Esophagus squamous epithelium (tissue), 4 donors: ENCODE data around the gene NOP16.

Experiments used
- CTCF ChIP-seq, 6 experiments: fragments of 450-650 bp in 4 of 6; fragments of 200-600 bp in 2 of 6; sonication (generic) in 2 of 6; IDR thresholded peaks; one replicate each; pipeline ENCODE4 v1.5.1; 2016 to 2019; ENCODE audit warnings: antibody characterized with exemption in 6 of 6, mild to moderate bottlenecking in 4 of 6, moderate library complexity in 4 of 6
- POLR2A ChIP-seq, 4 donors: fragments of 450-650 bp; IDR thresholded peaks; one replicate each; pipeline ENCODE4 v1.6.1; 2017; ENCODE audit warnings: antibody characterized with exemption in 4 of 4, mild to moderate bottlenecking in 4 of 4, moderate library complexity in 3 of 4

DNA sequence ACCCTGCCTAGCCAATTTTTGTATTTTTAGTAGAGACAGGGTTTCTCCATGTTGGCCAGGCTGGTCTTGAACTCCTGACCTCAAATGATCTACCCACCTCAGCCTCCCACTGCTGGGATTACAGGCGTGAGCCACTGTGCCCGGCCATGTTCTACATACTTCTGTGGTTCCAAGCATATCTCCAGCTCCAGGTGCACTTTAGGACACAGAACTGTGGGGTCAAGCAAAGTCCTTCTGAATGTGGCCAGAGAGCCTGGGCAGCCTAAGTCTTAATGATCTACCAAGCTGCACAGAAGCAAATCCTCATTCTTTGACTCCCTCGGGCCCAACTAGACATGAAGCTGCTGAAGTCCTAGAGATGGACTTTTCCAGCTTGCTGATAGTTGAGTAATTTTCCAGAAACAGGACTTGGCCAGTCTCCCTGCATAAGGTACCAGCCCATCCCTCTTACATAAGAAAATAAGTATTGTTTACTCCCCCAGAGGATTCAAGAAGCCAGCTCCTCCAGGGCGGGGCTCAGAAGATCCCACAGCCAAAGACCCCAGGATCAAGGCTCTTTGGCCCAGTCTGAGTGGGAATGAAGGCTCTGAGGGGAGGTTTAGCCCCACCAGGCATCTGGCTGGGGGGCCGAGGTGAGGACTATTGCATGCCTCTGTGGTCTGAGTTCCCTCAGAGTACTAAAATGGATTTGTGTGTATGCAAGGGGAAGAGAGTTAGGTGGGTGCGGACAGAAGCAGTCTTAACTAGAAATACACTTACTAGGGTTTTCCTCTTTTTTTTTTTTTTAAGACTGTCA is 19.3 kb upstream of the NOP16 start:
- no peak for TF ChIP-seq CTCF (IDR thresholded peaks at IDR 0.05)
- no peak for TF ChIP-seq POLR2A (IDR thresholded peaks at IDR 0.05)
